Central memory CD8-positive, alpha-beta T cell (primary cell): Measurements from ENCODE around the gene FIP1L1.

Experiments used
- ATAC-seq: fragments of 150-1000 bp; cut with Tn5 transposase; replicated peaks from 2 replicates; pipeline ENCODE4 v1.10.0; 2022; ENCODE audit warnings: mild to moderate bottlenecking, moderate FRiP score, moderate number of reproducible peaks; ENCODE audit not compliant: poor library complexity, severe bottlenecking; ENCODE audit errors: extremely low read depth
- DNase-seq, 2 donors: peaks; one replicate each; pipeline ENCODE4 v3.0.0; 2021; ENCODE audit warnings: low spot score in 2 of 2
- H3K27ac Mint-ChIP-seq: one replicate; pipeline ENCODE4 v1.8.0; 2022; ENCODE audit warnings: low read depth, mild to moderate bottlenecking, moderate library complexity, mixed read lengths
- H3K27me3 Mint-ChIP-seq: one replicate; pipeline ENCODE4 v1.8.0; 2022; ENCODE audit warnings: mixed read lengths
- H3K36me3 Mint-ChIP-seq: one replicate; pipeline ENCODE4 v1.8.0; 2022; ENCODE audit warnings: mild to moderate bottlenecking, moderate library complexity, mixed read lengths; ENCODE audit not compliant: insufficient read depth
- H3K4me1 Mint-ChIP-seq: one replicate; pipeline ENCODE4 v1.8.0; 2022; ENCODE audit warnings: mixed read lengths
- H3K4me3 Mint-ChIP-seq: one replicate; pipeline ENCODE4 v1.8.0; 2022; ENCODE audit warnings: mild to moderate bottlenecking, moderate library complexity, mixed read lengths
- H3K9me3 Mint-ChIP-seq: one replicate; pipeline ENCODE4 v1.8.0; 2022; ENCODE audit warnings: mixed read lengths

FIP1L1 gene

DNA sequence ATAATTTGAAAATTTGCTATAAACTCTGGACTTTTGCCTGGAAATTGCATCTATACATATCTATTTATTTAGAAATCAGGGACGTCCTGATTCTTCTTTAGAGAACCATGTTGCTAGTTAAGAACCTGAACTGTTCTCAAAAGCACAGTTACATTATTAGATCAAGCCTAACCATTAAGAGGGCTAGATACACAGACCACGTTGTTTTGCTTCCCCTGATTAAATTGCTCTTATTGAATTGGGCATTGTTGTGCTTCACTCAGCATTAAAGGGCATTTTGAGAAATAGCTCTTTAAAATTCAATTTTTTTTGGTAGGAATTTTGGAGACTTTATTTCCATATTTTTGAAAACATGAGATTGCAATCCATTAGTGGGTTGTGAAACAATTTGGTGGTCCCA lies 44.4 kb downstream of the FIP1L1 start:
- Mint-ChIP-seq H3K27ac (no peak overlapping the region), H3K9me3 (no peaks in the 10 kb centered on the region), H3K36me3 (peaks cover 6% of the 10 kb centered on the region), H3K27me3 (no peaks in the 10 kb centered on the region), H3K4me3 (no peak overlapping the region), H3K4me1 (peaks cover 27% of the 10 kb centered on the region)
- DNase-seq (no peak), ATAC-seq (no peak)

GRCh38 chr4:53422367-53422766 lies 44.9 kb downstream of the FIP1L1 start:
- no peak for ATAC-seq
- Mint-ChIP-seq H3K4me1 (peaks cover 27% of the 10 kb centered on the region), H3K27ac (no peak overlapping the region), H3K27me3 (no peaks in the 10 kb centered on the region), H3K36me3 (peaks cover 6% of the 10 kb centered on the region), H3K9me3 (no peaks in the 10 kb centered on the region), H3K4me3 (no peak overlapping the region)
- DNase-seq, result no peak

GRCh38 chr4:53424280-53424679 lies 46.8 kb downstream of the FIP1L1 start:
- Mint-ChIP-seq H3K4me3 (no peak overlapping the region), H3K9me3 (no peaks in the 10 kb centered on the region), H3K36me3 (peaks cover 10% of the 10 kb centered on the region), H3K27me3 (no peaks in the 10 kb centered on the region), H3K27ac (no peak overlapping the region), H3K4me1 (peaks cover 18% of the 10 kb centered on the region)
- ATAC-seq, result no peak
- DNase-seq, result no peak

GRCh38 chr4:53427366-53427765 lies 49.9 kb downstream of the FIP1L1 start:
- no peaks in the 10 kb centered on the region for H3K9me3 Mint-ChIP-seq

DNA sequence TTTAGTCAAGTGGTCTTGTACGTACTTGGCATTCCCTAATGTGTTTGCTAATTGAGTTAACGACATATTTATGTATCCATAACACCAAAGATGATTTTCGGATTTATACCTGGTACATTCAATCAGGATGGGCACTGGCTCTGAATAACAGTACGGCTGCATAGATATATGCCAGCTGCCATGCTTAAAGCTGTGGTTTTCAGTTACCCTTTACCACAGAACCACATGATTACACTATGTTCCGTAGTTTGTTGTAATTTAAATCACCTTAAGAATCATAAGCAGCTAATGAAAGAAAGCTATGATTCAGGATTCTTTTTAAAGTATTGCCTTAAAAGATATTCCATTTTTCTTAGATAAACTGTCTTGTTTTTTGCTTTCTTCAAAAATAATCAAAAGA lies 53.6 kb downstream of the FIP1L1 start:
- DNase-seq, result no peak
- Mint-ChIP-seq H3K9me3 (no peaks in the 10 kb centered on the region), H3K36me3 (peaks cover 26% of the 10 kb centered on the region), H3K4me3 (no peak overlapping the region), H3K27me3 (no peaks in the 10 kb centered on the region), H3K27ac (no peak overlapping the region), H3K4me1 (peaks cover 23% of the 10 kb centered on the region)
- peak; percentile 86 for ATAC-seq

More at GRCh38 chr4:53427366-53427765, 49.9 kb downstream of the FIP1L1 start:
- DNase-seq, result no peak
- H3K4me1 Mint-ChIP-seq, result peaks cover 30% of the 10 kb centered on the region
- no peak overlapping the region for H3K4me3 Mint-ChIP-seq
- peaks cover 22% of the 10 kb centered on the region for H3K36me3 Mint-ChIP-seq
- no peak overlapping the region for H3K27ac Mint-ChIP-seq
- H3K27me3 Mint-ChIP-seq, result no peaks in the 10 kb centered on the region
- ATAC-seq, result no peak

GRCh38 chr4:53432528-53433424 lies 55.3 kb downstream of the FIP1L1 start:
- H3K4me1 Mint-ChIP-seq, result peaks cover 26% of the 10 kb centered on the region
- no peak overlapping the region for H3K4me3 Mint-ChIP-seq
- ATAC-seq, result no peak
- peaks cover 28% of the 10 kb centered on the region for H3K36me3 Mint-ChIP-seq
- DNase-seq, result no peak
- peak overlapping the region; percentile 10 for H3K27ac Mint-ChIP-seq
- no peaks in the 10 kb centered on the region for H3K9me3 Mint-ChIP-seq
- H3K27me3 Mint-ChIP-seq, result no peaks in the 10 kb centered on the region

DNA sequence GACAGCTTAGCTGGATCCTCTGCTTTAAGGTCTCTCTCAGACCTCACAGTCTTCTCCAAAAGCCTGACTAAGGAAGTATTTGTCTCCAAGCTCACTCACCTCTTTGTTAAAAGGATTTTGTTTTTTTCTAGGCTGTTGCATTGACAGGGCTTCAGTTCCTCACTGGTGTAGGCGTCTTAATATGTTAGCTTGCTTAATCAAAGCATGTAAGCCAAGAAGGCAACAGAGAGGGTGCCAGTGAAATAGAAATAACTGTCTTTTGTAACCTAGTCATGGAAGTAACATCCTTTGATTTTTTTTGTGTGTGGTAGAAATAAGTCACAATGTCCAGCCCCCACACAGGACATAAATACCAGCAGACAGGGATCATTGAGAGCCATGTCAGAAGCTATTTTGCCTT lies 58.8 kb downstream of the FIP1L1 start:
- H3K36me3 Mint-ChIP-seq, result peaks cover 18% of the 10 kb centered on the region
- no peak for DNase-seq
- no peak for ATAC-seq
- peaks cover 38% of the 10 kb centered on the region for H3K4me1 Mint-ChIP-seq
- H3K27ac Mint-ChIP-seq, result no peak overlapping the region
- no peak overlapping the region for H3K4me3 Mint-ChIP-seq
- H3K9me3 Mint-ChIP-seq, result no peaks in the 10 kb centered on the region
- H3K27me3 Mint-ChIP-seq, result no peaks in the 10 kb centered on the region

GRCh38 chr4:53441564-53441963 lies 64.1 kb downstream of the FIP1L1 start:
- Mint-ChIP-seq H3K4me1 (peaks cover 40% of the 10 kb centered on the region), H3K4me3 (no peak overlapping the region), H3K36me3 (peaks cover 32% of the 10 kb centered on the region), H3K27ac (peak overlapping the region; percentile 58), H3K27me3 (no peaks in the 10 kb centered on the region), H3K9me3 (no peaks in the 10 kb centered on the region)
- DNase-seq (no peak), ATAC-seq (no peak)

- no peak for ATAC-seq
These were observed 67.5 kb downstream of the FIP1L1 start for GRCh38 chr4:53444954-53445353.

DNA sequence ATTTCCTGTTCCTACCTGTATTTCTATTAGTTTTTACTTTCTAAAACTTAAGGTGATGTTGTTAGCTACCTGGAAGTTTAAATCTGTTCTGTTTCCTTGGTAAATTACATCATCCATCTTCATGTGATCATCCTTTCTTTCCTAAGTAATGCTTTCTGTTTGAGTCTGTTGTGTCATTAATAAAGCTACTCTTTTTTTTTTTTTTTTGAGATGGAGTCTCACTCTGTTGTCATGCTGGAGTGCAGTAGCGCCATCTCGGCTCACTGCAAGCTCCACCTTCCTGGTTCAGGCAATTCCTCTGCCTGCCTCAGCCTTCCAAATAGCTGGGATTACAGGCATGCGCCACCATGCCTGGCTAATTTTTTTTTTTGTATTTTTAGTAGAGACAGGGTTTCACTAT lies 73.3 kb downstream of the FIP1L1 start:
- no peaks in the 10 kb centered on the region for H3K27me3 Mint-ChIP-seq
- H3K36me3 Mint-ChIP-seq, result peaks cover 45% of the 10 kb centered on the region
- peaks cover 7% of the 10 kb centered on the region for H3K4me1 Mint-ChIP-seq
- no peaks in the 10 kb centered on the region for H3K9me3 Mint-ChIP-seq
- ATAC-seq (no peak), DNase-seq (no peak)
- peak overlapping the region; percentile 10 for H3K27ac Mint-ChIP-seq
- no peak overlapping the region for H3K4me3 Mint-ChIP-seq

More at GRCh38 chr4:53444954-53445353, 67.5 kb downstream of the FIP1L1 start:
- H3K27ac Mint-ChIP-seq, result no peak overlapping the region
- H3K4me3 Mint-ChIP-seq, result no peak overlapping the region
- H3K36me3 Mint-ChIP-seq, result peaks cover 32% of the 10 kb centered on the region
- no peaks in the 10 kb centered on the region for H3K9me3 Mint-ChIP-seq
- H3K4me1 Mint-ChIP-seq, result peaks cover 29% of the 10 kb centered on the region
- no peaks in the 10 kb centered on the region for H3K27me3 Mint-ChIP-seq
- DNase-seq, result no peak

DNA sequence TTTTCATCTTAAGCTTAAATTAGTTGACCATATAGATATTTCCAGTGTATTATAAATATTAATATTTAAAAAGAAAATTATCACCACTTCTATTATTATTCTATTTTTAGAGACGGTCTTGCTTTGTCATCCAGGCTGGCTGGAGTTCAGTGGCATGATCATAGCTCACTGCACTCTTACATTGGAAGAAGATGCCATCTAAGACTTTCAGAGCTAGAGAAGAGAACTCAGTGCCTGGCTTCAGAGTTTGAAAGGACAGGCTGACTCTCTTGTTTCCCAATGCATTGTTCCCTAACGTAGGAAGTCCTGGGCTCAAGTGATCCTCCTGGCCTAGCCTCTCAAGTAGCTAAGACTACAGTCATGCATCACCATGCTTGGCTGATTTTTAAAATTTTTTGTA lies 75.9 kb downstream of the FIP1L1 start:
- H3K4me1 Mint-ChIP-seq, result peaks cover 7% of the 10 kb centered on the region
- ATAC-seq (no peak), DNase-seq (no peak)
- H3K27ac Mint-ChIP-seq, result no peak overlapping the region
- no peaks in the 10 kb centered on the region for H3K9me3 Mint-ChIP-seq
- H3K27me3 Mint-ChIP-seq, result no peaks in the 10 kb centered on the region
- peaks cover 49% of the 10 kb centered on the region for H3K36me3 Mint-ChIP-seq
- H3K4me3 Mint-ChIP-seq, result no peak overlapping the region

DNA sequence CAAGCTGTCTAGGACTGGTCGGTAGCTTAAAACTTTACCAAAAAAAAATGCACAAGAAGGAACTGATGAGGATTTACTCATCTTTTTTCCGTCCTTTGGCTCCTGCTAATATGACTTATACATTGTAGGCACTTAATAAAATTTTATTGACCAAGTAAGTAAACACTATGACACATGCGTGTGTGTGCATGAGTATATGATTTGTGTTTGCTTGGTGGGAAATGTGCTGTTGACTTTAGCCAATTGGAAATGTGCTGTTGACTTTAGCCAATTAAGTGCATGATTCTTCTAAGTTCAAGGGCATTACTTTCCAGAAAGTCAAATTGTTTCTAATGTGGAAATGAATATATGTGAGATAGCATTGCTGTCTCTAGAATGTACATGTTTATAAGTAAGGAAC lies 78.3 kb downstream of the FIP1L1 start:
- no peak for DNase-seq

DNA sequence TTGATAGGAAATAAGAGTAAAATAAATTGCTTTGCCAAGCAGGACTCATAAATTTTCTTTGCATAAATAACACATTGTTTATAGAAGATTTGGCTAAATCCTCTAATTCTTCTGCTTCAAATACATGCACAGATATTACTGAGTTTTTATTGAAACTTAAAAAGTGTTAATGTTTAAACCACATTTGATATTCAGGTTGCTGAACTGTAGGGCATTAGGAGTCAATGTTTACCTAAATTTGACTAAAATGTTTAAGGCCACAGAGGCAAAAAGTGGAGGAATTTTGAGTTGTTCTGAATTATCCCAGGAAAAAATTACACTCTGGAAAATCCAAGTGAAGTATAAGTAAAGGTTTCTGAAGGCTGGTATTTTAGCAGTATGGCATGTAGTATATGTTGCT lies 78.7 kb downstream of the FIP1L1 start:
- no peaks in the 10 kb centered on the region for H3K27me3 Mint-ChIP-seq
- H3K27ac Mint-ChIP-seq, result no peak overlapping the region
- DNase-seq, result no peak
- no peaks in the 10 kb centered on the region for H3K9me3 Mint-ChIP-seq
- no peak for ATAC-seq
- no peaks in the 10 kb centered on the region for H3K4me1 Mint-ChIP-seq
- no peak overlapping the region for H3K4me3 Mint-ChIP-seq
- peaks cover 64% of the 10 kb centered on the region for H3K36me3 Mint-ChIP-seq

More for the DNA sequence above, 78.3 kb downstream of the FIP1L1 start:
- no peak overlapping the region for H3K27ac Mint-ChIP-seq
- peaks cover 65% of the 10 kb centered on the region for H3K36me3 Mint-ChIP-seq
- H3K9me3 Mint-ChIP-seq, result no peaks in the 10 kb centered on the region
- no peak for ATAC-seq
- no peaks in the 10 kb centered on the region for H3K27me3 Mint-ChIP-seq
- no peaks in the 10 kb centered on the region for H3K4me1 Mint-ChIP-seq
- H3K4me3 Mint-ChIP-seq, result no peak overlapping the region
